Activated CD4-positive, alpha-beta T cell treated with anti-CD3 and anti-CD28 coated beads for 24 hours (primary cell): ENCODE measurements around the gene SERPINC1.
"Not testable (repeated sequence)": the region's sequence is repeated elsewhere in the genome, so short reads cannot be mapped to it uniquely, and the experiment has no call there.

Source experiments
- DNase-seq, 2 donors: peaks; one replicate each; pipeline ENCODE4 v3.0.0-alpha.2; 2020; ENCODE audit warnings: low read depth in 2 of 2

The SERPINC1 gene

GRCh38 chr1:173889885-173890284 is 27.2 kb downstream of the SERPINC1 start:
- no peak for DNase-seq

GRCh38 chr1:173888749-173889148 is 28.4 kb downstream of the SERPINC1 start:
- DNase-seq, result no peak

GRCh38 chr1:173887627-173888026 is 29.5 kb downstream of the SERPINC1 start:
- DNase-seq, result no peak

- no peak for DNase-seq
Measured at GRCh38 chr1:173886746-173887611, 30.1 kb downstream of the SERPINC1 start.

GRCh38 chr1:173884701-173885100 is 32.4 kb downstream of the SERPINC1 start:
- DNase-seq, result no peak

GRCh38 chr1:173881117-173881516 is 36.0 kb downstream of the SERPINC1 start:
- not testable (repeated sequence) for DNase-seq

- no peak for DNase-seq
Measured at GRCh38 chr1:173878251-173878650, 38.9 kb downstream of the SERPINC1 start.

GRCh38 chr1:173876732-173877131 is 40.4 kb downstream of the SERPINC1 start:
- no peak for DNase-seq

GRCh38 chr1:173871500-173871899 is 45.6 kb downstream of the SERPINC1 start:
- no peak for DNase-seq

- no peak for DNase-seq
Measured at GRCh38 chr1:173871091-173871490, 46.0 kb downstream of the SERPINC1 start.

GRCh38 chr1:173870252-173871075 is 46.7 kb downstream of the SERPINC1 start:
- no peak for DNase-seq

GRCh38 chr1:173869021-173869359 is 48.1 kb downstream of the SERPINC1 start:
- no peak for DNase-seq

GRCh38 chr1:173868266-173869020 is 48.7 kb downstream of the SERPINC1 start, which contains the start of gene ZBTB37:
ZBTB37 (plus strand) TSS chr1:173868380; CDS start chr1:173870226, 1,846 bp downstream.
- peak; percentile 89 to 95 for DNase-seq

GRCh38 chr1:173867753-173868265 is 49.3 kb downstream of the SERPINC1 start, which contains the start of gene GAS5:
GAS5 (minus strand) TSS chr1:173867989.
- peak; percentile 99 to 100 for DNase-seq

GRCh38 chr1:173867141-173867752 is 49.9 kb downstream of the SERPINC1 start:
- DNase-seq, result peak; percentile 38 to 39

GRCh38 chr1:173866413-173867115 is 50.6 kb downstream of the SERPINC1 start:
- no peak for DNase-seq

- DNase-seq, result no peak
Measured at GRCh38 chr1:173865468-173866164, 51.5 kb downstream of the SERPINC1 start.

- no peak for DNase-seq
Measured at GRCh38 chr1:173864179-173864867, 52.8 kb downstream of the SERPINC1 start.
